K562 (cell line): ENCODE results near the gene VPS45. TPM values are rescaled to one million over a fixed set of nuclear protein-coding genes. Genes with fewer than 3 reads are reported as not detected.

Experiments
- BRD4 ChIP-seq: fragments of 200-600 bp; sonication (generic); IDR thresholded peaks from 2 replicates; pipeline ENCODE4 v1.6.1; 2017; ENCODE audit warnings: inconsistent platforms
- ELF1 ChIP-seq: fragments of 200-800 bp; sonication (Bioruptor generic); IDR thresholded peaks from 2 replicates; pipeline ENCODE4 v1.6.1; 2016; ENCODE audit warnings: missing genetic modification characterization, missing compliant biosample characterization
- FOXK2 ChIP-seq, 2 experiments: fragments of 450-650 bp; IDR thresholded peaks in 1 of 2; conservative IDR thresholded peaks in 1 of 2; 2 replicates each; pipeline ENCODE4 v1.6.1; 2016; ENCODE audit warnings: low read depth in 2 of 2, mild to moderate bottlenecking in 1 of 2
- HDAC3 ChIP-seq: fragments of 450-650 bp; IDR thresholded peaks from 2 replicates; pipeline ENCODE4 v1.6.1; 2018; ENCODE audit warnings: borderline replicate concordance, mild to moderate bottlenecking, moderate library complexity; ENCODE audit not compliant: partially characterized antibody
- HLTF ChIP-seq: fragments of 450-650 bp; IDR thresholded peaks from 2 replicates; pipeline ENCODE4 v1.6.1; 2016
- HNRNPH1 ChIP-seq: fragments of 200-400 bp; formaldehyde crosslinking; optimal IDR thresholded peaks from 2 replicates; pipeline ENCODE3; 2017; ENCODE audit warnings: low read depth, mild to moderate bottlenecking, low read length, moderate library complexity
- ILK ChIP-seq: fragments of 450-650 bp; IDR thresholded peaks from 2 replicates; pipeline ENCODE4 v1.6.1; 2016; ENCODE audit warnings: missing genetic modification characterization, low read depth, mild to moderate bottlenecking, missing compliant biosample characterization, moderate library complexity, borderline replicate concordance
- MCM2 ChIP-seq: fragments of 450-650 bp; IDR thresholded peaks from 2 replicates; pipeline ENCODE4 v1.6.1; 2017; ENCODE audit warnings: low read depth, mild to moderate bottlenecking
- NEUROD1 ChIP-seq: fragments of 150-350 bp; IDR thresholded peaks from 2 replicates; pipeline ENCODE4 v1.6.1; 2014; ENCODE audit warnings: borderline replicate concordance, low read length, low read depth; ENCODE audit not compliant: partially characterized antibody
- NFXL1 ChIP-seq: fragments of 450-650 bp; formaldehyde crosslinking; IDR thresholded peaks from 2 replicates; pipeline ENCODE4 v1.4.0; 2021; ENCODE audit warnings: mild to moderate bottlenecking
- SAFB ChIP-seq: fragments of 200-400 bp; formaldehyde crosslinking; IDR thresholded peaks from 2 replicates; pipeline ENCODE4 v1.6.1; 2017; ENCODE audit warnings: low read depth, low read length, borderline replicate concordance
- SMAD2 ChIP-seq: fragments of 150-350 bp; IDR thresholded peaks from 2 replicates; pipeline ENCODE4 v1.6.1; 2014; ENCODE audit warnings: low read depth, mild to moderate bottlenecking, low read length
- SMC3 ChIP-seq: conservative IDR thresholded peaks from 2 replicates; pipeline ENCODE4 v1.6.1; 2011; ENCODE audit warnings: low read depth, low read length, improper control_type of control experiment; ENCODE audit not compliant: insufficient read depth
- TAF1 ChIP-seq: IDR thresholded peaks from 2 replicates; pipeline ENCODE4 v1.6.1; 2011; ENCODE audit warnings: mild to moderate bottlenecking, low read length, moderate library complexity; ENCODE audit not compliant: insufficient read depth, control insufficient read depth, severe bottlenecking; ENCODE audit errors: extremely low read depth
- TCF15 ChIP-seq: fragments of 250-450 bp; sonication (Bioruptor Pico); IDR thresholded peaks from 2 replicates; pipeline ENCODE4 v1.8.0; 2022; ENCODE audit warnings: moderate library complexity, mild to moderate bottlenecking, inconsistent platforms
- TCF7 ChIP-seq: sonication (generic); IDR thresholded peaks from 2 replicates; pipeline ENCODE4 v1.6.1; 2016; ENCODE audit warnings: antibody characterized with exemption, borderline replicate concordance
- ZFP30 ChIP-seq: fragments of 250-450 bp; sonication (Bioruptor Pico); IDR thresholded peaks from 2 replicates; pipeline ENCODE4 v1.8.0; 2022; ENCODE audit warnings: moderate library complexity, mild to moderate bottlenecking, inconsistent platforms, borderline replicate concordance
- ZNF224 ChIP-seq: sonication (generic); formaldehyde crosslinking; IDR thresholded peaks from 2 replicates; pipeline ENCODE4 v1.8.0; 2022; ENCODE audit warnings: mild to moderate bottlenecking, missing genetic modification reagents
- ZNF398 ChIP-seq: fragments of 250-450 bp; sonication (Bioruptor Pico); IDR thresholded peaks from 2 replicates; pipeline ENCODE4 v1.8.0; 2021; ENCODE audit warnings: moderate library complexity, mild to moderate bottlenecking, inconsistent platforms
- ZNF445 ChIP-seq: fragments of 250-450 bp; sonication (Bioruptor Pico); IDR thresholded peaks from 2 replicates; pipeline ENCODE4 v1.4.0; 2020; ENCODE audit warnings: low read depth, mild to moderate bottlenecking, moderate library complexity
- polyA plus RNA-seq, 8 experiments: library from polyadenylated mRNA; depleted of rRNA in 4 of 8; stranded (reverse) in 5 of 8; unstranded in 3 of 8; fragments of >200 nt; fragmentation: Nextera tagmentation in 2 of 8; fragmentation: Illumina TruSeq in 1 of 8; extraction: Ambion mirVana in 2 of 8; extraction: Trizol in 1 of 8; gene quantifications; 2 replicates each; pipeline versions ENCODE4 v1.2.1 to v1.2.3, GENCODE V29; 2011 to 2014; ENCODE audit warnings: inconsistent platforms in 1 of 8, missing spikeins in 1 of 8
- total RNA-seq, 7 experiments: library from RNA; depleted of rRNA in 6 of 7; stranded (reverse); fragments of >200 nt in 6 of 7; fragmentation: Illumina TruSeq in 2 of 7; extraction: Trizol in 2 of 7; gene quantifications; 2 replicates each; pipeline versions ENCODE4 v1.2.1 to v1.2.3, GENCODE V29; 2011 to 2021; ENCODE audit warnings: low replicate concordance in 1 of 7
- TF ChIP-seq, protein P1 (sequence below): fragments of 450-650 bp; formaldehyde crosslinking; IDR thresholded peaks from 2 replicates; pipeline ENCODE4 v1.4.0; 2022; ENCODE audit warnings: missing genetic modification characterization
- TF ChIP-seq, protein P2 (sequence below): sonication (generic); formaldehyde crosslinking; IDR thresholded peaks from 2 replicates; pipeline ENCODE4 v1.8.1; 2023; ENCODE audit warnings: mild to moderate bottlenecking, missing genetic modification reagents

Gene VPS45
- total and polyA plus RNA-seq, 9 of the 15 experiments (the other 6 are each of a cell fraction or from before 2014, with no cell fraction given) = 17.9 to 48.2 (median 34.4) TPM

- TF ChIP-seq TCF7 (peak; percentile 31; the same call in 1 of the 2 replicates), ZNF398 (CRISPR knock-in tag) (no peak), HNRNPH1 (no peak), BRD4 (0 out of 2 replicates have a peak, but pooled peaks have one; percentile 63), ZNF445 (CRISPR knock-in tag) (no peak), ZNF224 (no peak), SMC3 (no peak), SAFB (no peak), ELF1 (peak; percentile 91), TAF1 (peak; percentile 81), TCF15 (no peak), ILK (tag) (no peak), FOXK2 (conservative IDR thresholded peaks at IDR 0.05 in 1 of 2, IDR thresholded peaks at IDR 0.05 in 1 of 2; ENCODE audit: low read depth in 2 of 2) (peak in 1 of 2 experiments; percentile 97; a peak in 2 of 4 replicates), HDAC3 (no peak), SMAD2 (no peak), MCM2 (no peak), NFXL1 (no peak), ZFP30 (CRISPR knock-in tag) (no peak), HLTF (no peak), NEUROD1 (peak; percentile 71)
- TF ChIP-seq, protein P1, sequence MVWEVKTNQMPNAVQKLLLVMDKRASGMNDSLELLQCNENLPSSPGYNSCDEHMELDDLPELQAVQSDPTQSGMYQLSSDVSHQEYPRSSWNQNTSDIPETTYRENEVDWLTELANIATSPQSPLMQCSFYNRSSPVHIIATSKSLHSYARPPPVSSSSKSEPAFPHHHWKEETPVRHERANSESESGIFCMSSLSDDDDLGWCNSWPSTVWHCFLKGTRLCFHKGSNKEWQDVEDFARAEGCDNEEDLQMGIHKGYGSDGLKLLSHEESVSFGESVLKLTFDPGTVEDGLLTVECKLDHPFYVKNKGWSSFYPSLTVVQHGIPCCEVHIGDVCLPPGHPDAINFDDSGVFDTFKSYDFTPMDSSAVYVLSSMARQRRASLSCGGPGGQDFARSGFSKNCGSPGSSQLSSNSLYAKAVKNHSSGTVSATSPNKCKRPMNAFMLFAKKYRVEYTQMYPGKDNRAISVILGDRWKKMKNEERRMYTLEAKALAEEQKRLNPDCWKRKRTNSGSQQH = no peak
- TF ChIP-seq, protein P2, sequence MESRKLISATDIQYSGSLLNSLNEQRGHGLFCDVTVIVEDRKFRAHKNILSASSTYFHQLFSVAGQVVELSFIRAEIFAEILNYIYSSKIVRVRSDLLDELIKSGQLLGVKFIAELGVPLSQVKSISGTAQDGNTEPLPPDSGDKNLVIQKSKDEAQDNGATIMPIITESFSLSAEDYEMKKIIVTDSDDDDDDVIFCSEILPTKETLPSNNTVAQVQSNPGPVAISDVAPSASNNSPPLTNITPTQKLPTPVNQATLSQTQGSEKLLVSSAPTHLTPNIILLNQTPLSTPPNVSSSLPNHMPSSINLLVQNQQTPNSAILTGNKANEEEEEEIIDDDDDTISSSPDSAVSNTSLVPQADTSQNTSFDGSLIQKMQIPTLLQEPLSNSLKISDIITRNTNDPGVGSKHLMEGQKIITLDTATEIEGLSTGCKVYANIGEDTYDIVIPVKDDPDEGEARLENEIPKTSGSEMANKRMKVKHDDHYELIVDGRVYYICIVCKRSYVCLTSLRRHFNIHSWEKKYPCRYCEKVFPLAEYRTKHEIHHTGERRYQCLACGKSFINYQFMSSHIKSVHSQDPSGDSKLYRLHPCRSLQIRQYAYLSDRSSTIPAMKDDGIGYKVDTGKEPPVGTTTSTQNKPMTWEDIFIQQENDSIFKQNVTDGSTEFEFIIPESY (CRISPR knock-in tag) = no peak; the same call in 1 of the 2 replicates
These were observed at the start of gene VPS45 (continued) for GRCh38 chr1:150067184-150068108.
